HUDEP-2 (cell line): ENCODE measurements around the gene TCEAL1.

Experiments used
- DNase-seq, 76 experiments: peaks; one replicate each; lab custom pipeline; 2025; ENCODE audit not compliant: unreplicated experiment in 76 of 76; lab: John Stamatoyannopoulos, UW

Gene TCEAL1

GRCh38 chrX:103678199-103678993, 49.6 kb downstream of the TCEAL1 start:
- no peak for DNase-seq
